Measurements from ENCODE around the gene VWCE. TPM values are rescaled to one million over a fixed set of nuclear protein-coding genes. Genes with fewer than 3 reads are reported as not detected.

The VWCE gene
- total RNA-seq, 1 experiment from 2014 or later, result not detected

- no peak for DNase-seq (ENCODE audit: low read depth)
These were observed 13.4 kb downstream of the VWCE start for GRCh38 chr11:61281581-61282250.

DNA sequence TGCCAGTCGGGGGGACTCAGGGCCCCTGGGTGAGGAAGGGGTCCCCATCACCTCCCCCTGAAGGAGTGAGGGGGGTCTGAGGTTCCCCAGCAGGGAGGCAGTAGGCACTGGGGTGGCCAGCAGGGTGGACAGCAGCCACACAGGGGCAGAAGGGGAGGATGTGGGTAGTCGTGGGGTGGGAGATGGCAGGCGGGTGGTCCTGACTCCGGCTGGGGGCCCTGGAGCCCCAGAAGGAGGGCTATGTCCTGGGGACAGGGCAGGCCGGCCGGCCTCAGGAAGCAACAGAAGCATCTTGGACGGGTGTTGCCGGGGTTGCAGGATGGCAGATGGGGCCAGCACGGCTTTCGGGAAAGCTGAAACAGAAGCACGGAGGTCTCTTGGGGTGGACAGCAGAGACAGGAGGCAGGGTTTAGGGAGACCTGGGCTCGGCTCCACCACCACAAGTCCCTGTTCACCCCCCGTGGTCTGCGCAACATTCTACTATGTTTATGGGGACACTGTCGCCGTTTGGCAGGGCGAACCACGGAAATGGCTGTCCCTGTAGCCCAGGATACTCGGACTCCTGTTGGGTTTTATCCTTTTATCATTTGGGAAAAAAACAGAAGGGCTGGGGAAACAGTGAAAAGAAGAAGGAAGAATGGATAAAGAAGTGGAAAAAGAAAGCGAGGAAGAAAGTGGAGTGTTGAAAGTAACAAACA, 14.1 kb downstream of the VWCE start:
- no peak for DNase-seq (ENCODE audit: low read depth)

DNA sequence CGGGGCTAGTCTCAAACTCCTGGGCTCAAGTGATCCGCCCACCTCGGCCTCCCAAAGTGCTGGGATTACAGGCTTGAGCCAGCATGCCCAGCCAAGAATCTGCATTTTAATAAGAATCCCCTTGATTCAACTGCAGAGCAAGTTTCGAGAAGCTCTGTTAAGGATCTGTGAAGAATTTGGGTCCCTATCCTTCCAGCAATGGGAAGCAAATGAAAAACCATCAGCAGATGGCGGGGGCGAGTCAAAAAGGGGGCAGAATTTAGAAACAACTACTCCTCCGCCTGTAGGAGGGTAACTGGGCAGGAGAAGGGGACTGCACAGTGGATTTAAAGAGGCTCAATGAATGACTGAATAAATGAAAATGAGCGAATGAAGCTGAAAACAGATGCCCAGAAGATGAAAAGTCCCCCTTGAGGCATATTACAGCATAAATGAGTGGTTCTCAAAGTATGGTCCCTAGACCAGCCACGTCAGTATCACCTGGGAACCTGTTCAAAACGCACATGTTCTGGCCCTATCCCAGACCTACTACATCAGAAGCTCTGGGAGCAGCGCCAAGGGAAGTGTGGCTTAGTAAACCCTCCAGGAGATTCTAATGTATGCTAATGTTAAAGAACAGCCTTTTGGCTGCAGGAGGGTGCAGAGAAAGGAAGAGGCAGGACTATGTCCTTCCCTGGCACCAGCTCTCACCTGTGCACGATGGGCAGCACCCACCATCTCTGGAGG, 15.0 kb downstream of the VWCE start:
- DNase-seq (ENCODE audit: low read depth), result peak; percentile 9

DNA sequence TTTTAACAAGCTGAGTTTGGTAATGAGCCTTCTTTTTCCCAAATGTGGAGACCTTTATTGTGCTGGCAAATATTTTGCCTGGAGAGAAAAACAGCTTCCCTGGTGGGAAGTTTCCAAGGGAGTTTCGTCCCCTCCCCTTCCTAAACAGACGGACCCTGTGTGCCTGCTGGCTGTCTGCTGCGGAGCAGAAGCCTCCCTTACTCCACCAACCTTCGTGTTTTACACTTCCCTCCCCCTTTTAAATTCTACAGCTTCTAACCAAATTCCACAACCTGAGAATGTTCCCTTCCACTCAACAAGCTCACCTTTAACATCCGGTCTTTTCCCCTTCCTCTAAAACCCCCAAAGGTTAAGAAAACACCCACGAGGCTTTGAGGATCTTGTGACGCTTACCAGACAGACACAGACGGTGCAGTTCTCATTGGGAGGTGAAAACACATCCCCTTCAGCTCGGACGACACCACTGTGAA, 17.1 kb downstream of the VWCE start:
- no peak for DNase-seq (ENCODE audit: low read depth)

DNA sequence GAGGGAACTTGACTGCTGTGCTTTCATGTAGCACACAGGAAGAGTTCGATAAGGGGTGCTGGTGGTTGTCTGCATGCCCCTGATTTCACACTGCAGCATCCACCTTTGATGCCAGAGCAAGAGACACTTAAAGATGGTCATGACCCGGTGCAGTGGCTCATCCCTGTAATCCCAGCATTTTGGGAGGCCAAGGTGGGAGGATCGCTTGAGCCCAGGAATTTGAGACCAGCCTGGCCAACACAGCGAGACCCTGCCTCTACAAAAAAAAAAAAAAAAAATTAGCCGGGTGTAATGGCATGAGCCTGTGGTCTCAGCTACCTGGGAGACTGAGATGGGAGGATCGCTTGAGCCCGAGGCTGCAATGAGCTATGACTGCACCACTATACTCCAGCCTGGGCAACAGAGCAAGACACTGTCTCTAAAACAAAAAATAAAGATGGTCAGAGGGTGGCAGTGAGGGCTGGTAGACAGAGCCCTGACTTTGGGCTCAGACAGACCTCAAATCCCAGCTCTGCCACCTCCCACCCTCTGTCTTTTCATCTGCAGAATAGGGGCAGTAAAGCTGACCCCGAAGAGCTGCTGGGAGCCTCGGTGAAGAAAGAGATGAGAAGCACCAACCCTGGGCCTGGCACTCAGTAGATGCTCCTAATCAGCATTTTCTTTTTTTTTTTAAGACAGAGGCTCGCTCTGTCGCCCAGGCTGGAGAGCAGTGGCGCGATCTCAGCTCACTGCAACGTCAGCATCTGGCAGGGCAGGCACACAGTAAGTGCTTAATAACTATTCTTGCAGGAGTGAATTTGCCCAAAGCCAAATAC, 17.7 kb downstream of the VWCE start:
- no peak for DNase-seq (ENCODE audit: low read depth)

DNA sequence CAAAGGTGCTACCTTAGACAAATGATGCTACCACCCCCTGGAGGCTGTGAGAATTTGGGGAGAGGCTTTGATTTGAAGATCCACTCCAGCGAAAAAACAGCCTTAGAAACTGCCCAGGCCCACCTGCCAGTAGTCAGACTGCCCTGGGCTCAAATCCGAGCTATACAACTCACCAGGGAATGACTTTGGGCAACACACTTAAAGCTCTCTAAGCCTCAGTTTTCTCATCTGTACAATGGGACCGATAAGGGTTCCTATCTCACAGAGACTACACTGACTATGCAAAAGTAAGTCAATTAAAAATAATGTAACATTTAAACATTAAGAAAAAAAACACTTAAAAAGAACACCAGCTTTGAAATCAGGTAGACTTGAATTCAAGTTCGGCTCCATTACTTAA, 19.9 kb downstream of the VWCE start:
- no peak for DNase-seq (ENCODE audit: low read depth)

DNA sequence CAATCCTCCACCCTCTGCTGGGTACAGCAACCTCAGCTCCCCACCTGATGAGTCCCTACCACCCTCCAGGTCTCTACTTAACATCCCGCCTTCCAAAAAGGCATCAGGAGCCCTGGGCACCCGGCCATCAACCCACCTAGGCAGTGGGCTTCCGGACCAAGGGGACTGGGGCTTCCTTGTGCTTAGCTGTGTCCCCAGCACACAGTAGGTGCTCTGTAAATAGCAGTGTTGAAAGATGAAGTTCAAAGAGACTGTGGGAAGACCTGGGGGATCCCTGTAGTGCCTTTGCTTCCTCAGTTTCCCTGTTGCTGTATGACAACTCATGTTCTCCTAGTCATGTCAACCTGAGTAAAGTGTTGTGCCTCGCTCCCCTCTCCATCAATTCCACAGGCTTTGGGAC, 21.0 kb downstream of the VWCE start:
- no peak for DNase-seq (ENCODE audit: low read depth)

- no peak for DNase-seq (ENCODE audit: low read depth)
These were observed 21.7 kb downstream of the VWCE start for GRCh38 chr11:61273178-61274078.

- DNase-seq (ENCODE audit: low read depth), result no peak
These were observed 22.4 kb downstream of the VWCE start for GRCh38 chr11:61272731-61273130.

- no peak for DNase-seq (ENCODE audit: low read depth)
These were observed 24.6 kb downstream of the VWCE start for GRCh38 chr11:61270354-61271076.

- no peak for DNase-seq (ENCODE audit: low read depth)
These were observed 26.4 kb downstream of the VWCE start for GRCh38 chr11:61268588-61269250.

DNA sequence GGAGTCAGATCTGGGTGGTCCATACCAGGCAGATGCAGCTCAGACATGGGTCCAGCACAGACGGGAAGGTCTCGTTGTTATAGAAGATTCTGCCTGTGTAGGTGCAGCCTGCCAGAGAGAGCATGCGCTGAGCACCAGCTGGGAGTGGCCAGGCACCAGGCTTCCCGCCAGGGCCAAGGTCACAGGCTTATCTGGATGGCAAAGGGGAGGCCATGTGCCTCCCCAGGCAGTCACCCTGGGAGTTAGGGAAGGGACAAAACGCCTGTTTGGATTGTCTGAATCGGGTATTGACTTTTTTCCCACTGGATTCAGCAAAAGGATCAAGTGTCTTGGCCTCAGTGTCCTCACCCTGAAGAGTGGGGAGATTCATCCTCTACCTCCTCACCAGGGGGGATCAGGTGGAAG, 27.7 kb downstream of the VWCE start:
- DNase-seq (ENCODE audit: low read depth), result no peak

DNA sequence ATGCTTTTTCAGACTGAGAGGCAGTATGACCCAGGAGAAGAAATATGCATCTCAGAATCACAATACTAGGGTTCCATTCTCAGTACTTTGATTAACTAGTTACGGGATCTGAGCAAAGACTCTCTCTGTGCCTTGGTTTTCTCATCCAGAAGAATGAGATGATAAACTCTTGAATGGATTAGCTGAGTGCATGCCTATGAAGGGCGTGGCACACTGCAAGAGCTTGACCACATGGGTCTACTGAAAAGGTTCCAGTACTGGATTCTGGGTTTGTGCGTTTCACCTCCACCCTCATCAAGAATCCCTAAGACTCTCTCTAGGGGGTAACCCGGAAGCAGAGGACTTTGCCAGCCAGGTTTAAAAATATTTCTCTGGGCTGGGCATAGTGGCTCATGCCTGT, 28.5 kb downstream of the VWCE start:
- no peak for DNase-seq (ENCODE audit: low read depth)

- no peak for DNase-seq (ENCODE audit: low read depth)
These were observed 29.8 kb downstream of the VWCE start for GRCh38 chr11:61265357-61265756.

DNA sequence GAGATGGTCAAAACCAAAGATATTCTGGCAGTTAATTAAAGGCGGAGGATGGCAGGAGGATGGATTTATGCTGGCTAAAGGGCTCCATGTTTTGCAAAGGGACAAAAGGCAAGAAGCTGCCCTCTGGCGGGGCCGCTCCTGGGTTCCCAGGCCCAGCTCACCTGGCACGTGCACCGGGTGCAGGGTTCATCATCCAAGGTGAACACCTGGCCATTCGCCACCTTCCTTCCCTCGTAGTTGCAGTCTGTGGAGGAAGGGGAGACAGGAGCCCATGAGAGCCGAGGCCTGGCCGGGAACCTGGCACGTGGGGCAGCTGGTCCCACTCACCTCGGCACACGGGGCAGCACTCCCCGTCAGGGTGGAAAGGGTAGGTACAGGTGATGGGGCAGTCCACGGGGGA, 30.3 kb downstream of the VWCE start:
- no peak for DNase-seq (ENCODE audit: low read depth)

DNA sequence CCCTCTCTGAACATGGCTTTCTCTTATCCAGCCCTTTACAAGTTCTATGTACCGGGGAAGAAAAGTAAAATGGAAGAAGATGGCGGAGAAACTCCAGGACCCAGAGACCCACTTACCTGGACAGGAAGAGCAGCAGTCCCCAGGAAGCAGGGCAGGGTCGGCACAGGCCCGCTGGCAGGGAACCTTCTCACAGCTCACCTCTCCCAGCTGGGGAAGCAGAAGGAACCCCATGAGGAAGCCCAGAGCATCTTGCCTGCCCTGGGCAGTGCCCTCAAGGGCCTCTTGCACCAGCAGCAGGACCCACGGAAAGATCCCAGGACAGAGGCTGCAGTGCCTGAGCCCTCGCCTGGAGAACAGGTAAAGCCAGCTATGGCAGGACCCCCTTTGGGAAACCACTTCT, 30.7 kb downstream of the VWCE start:
- no peak for DNase-seq (ENCODE audit: low read depth)

GRCh38 chr11:61259363-61259762, 35.8 kb downstream of the VWCE start:
- no peak for DNase-seq (ENCODE audit: low read depth)

DNA sequence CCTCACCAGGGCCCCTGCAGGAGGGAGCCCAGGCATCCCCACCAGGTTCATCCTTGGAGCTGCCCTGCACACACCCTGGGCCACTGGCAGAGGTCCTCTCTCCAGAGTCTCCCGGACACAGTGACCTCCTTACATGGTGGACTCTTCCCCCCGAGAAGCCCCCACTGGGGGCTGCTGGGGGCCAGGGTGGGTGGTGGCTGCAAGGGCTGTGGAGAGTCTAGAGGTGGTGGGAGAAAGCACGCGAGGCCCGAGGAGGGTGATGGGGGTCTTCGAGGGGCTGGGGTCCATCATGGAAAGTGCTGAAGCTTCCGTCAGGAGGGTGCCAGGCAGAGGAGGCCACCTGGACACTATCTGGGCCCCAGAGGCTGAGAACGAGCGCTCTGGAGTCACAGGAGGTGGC, 36.6 kb downstream of the VWCE start:
- DNase-seq (ENCODE audit: low read depth), result no peak

GRCh38 chr11:61256710-61257482, 38.2 kb downstream of the VWCE start:
- no peak for DNase-seq (ENCODE audit: low read depth)
